ENCODE results near the gene UBR4.

UBR4 gene

DNA sequence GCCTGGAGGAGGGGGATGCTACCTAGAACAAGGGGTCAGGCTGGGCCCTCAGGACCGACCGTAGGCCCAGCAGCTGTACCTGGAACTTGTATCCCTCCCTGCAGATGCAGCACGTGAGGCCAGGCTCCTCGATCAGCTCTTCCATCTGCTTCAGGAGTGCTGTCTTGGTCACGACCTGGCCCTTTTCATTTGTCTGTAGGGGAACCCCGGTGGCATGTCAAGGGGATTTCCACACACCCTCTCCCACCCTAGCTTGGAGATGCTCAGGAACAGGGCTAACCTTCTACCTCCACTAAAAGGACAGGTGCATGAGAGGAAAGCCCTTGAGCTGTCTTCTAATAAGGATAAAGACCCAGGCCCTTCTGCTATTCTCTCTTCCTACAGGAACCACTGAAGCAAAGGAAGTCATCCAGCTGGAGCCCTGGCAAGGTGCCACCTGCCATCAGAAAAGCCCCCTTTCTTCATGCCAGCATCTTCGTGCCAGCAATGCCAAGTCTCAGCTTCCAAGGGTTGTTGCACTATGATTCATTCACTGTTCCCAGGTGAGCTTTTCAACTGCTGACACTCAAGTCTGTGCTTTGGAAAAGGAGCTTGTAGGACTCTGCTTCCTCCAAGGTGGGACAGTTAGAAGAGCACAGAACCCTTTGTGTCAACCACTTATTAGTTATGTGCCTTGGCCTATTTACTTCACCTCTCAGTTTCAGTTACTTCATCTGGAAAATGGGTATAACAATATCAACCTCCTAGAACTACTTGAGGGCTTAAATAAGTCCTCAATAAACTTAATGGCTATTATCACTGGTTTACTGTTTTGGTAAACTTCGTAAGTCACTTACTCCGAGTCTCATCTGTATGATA lies 122.1 kb downstream of the UBR4 start:
- no peak for DNase-seq

DNA sequence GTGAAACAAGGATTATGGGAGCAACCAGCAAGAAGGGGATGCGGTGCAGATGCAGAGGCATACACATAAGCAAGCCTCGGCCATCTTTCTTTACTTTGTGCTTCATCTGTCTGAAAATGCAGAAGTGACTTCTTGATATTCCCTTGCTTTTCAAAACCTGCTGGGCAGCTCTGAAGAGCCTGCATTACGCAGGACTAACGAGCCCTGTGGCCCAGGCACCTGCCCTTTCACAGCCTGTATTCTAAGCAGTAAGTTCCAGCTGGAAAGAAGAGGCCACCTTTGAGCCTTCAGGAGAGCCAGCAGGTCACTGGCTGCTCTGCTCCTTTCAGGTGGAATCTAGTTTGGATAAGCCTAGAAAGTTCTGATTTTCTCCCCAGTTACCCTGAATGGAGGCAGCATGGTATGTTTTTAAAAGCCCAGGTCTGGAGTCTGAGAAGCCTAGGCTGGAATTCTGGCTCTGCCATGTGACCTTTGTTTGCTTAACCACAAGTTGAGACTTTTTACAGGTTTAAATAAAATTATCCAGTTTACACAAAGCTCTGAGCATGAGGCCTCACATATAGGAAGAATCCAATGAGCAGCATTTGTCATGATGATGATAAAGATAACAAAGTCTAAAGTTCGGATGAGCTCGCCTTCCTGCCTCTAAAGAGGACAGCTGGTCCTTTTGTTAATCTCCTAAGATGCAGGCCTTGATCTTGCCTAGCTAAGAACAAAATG lies 122.9 kb downstream of the UBR4 start:
- no peak for DNase-seq

DNA sequence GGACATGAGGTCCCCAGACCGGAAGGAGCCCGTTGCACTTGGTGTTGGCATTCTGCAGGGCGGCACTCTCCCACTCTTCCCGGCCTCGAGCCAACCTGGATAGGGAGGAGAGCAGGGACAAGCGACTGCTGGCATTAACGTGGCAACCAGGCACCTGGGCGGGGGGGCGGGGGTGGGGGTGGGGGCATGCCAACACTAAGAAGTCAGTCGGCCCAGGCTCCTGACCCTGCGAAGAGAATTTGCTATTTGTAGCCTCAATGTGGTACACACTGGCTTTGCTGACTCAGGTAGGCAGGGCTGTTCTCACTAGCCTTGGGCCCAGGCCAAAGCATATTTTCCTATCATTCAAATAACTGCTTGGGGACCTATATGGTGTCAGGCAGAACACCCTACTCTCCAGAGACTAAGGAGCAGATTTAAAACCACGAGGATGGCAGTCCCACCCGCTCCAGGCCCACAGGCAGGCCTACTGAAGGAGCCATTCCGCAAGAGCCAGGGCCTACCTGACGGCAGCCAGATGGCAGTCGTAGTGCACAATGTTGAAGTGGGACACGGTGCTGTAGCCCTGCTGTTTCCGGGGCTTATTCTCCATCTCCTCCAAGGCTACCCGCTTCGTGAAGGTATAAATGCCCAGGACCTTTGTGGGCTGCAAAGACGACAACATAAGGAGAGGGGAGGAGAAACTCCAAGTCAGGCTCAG lies 123.7 kb downstream of the UBR4 start:
- no peak for DNase-seq

DNA sequence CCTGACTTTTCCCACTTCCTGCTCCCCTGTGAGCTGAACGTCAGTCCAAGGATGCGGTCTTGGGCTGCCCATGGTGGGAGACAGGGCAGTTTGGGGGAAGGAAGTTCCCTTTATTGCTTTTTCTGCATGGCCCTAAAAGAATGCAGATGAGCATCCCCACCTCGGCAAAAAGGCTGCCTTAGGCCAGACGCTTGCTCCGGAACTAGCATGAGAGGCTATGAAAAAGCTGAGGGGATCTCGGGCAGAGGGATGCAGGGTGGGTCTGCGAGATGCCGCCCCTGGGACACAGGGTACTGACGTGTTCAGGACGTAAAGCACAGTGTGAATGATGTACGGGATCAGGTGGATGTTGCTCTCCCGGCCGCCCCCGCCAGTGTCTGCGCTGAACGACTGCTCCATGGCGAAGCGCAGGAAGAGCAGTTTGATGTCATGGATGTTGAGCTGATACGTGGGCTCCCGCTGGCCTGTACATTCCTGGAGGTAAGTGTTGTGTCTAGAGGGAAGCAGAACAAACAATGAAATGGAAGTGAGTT lies 125.8 kb downstream of the UBR4 start:
- no peak for DNase-seq

DNA sequence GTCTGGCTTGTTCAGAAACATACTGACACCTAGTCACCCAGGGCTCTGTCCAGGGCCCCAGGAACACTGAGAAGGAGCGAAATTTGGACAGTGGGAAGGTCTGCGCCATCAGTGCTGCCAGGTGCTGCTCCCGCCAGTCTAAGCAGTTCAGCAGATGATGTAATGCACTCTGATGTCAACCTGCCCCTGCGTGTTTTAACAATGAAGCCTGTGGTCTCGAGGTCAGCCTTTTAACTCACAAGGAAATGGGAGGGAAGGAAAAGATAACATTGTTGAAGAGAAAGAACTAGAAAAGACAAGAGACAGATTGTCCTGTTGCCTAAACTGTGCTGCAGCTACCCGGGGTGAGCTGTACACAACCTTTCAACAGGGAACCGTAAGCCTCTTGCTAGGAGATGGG lies 127.0 kb downstream of the UBR4 start:
- DNase-seq: no peak

DNA sequence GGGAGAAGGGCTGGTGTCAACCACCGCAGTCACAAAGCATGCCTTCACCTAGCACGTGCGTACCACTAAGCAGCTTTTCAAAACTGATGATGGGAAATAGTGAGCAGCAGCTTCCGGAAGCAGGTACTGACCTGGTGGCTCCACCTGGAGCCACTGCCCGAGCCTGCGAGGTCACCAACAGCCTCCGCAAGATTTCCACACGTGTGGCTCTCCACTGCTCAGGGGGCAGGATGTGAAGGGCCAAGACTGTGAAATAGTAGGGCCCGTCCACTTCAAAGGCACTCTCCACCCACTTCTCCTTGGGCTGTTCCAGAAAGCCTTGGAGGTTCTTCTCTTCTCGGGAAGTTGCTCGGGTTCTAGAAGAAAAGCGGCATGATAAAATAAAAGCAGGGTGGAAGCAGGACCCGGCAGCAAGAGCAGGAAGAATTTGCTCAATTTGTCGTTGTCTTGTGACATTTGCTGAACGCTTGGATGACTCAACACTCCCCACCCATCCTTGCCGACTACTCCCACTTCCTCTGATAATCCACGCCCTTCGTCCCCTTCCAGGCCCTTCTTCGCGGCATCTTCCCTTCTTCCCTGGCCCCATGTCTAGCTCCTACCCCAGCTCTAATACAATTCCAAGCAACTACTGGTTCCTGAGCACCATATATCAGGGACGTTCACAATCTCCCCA lies 128.7 kb downstream of the UBR4 start:
- DNase-seq: no peak

DNA sequence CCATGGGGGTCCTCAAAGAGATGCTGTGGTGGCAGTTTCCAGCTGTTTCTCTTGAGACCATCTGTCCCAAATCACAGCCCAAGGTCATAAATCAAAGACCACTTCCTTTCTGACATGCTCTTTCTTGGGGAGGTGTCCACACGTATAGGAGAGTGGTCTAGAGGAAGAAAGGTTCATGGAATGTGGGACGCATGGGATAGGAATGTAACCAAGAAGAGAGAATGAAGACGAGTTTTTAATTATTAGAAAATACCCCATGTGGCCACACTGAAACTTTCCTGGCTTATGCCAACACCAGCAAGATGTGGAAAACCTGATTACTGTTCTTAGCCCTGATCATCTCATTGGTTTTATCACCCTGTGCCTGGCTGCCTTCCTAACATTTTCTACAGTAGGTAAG lies 129.3 kb downstream of the UBR4 start:
- no peak for DNase-seq

DNA sequence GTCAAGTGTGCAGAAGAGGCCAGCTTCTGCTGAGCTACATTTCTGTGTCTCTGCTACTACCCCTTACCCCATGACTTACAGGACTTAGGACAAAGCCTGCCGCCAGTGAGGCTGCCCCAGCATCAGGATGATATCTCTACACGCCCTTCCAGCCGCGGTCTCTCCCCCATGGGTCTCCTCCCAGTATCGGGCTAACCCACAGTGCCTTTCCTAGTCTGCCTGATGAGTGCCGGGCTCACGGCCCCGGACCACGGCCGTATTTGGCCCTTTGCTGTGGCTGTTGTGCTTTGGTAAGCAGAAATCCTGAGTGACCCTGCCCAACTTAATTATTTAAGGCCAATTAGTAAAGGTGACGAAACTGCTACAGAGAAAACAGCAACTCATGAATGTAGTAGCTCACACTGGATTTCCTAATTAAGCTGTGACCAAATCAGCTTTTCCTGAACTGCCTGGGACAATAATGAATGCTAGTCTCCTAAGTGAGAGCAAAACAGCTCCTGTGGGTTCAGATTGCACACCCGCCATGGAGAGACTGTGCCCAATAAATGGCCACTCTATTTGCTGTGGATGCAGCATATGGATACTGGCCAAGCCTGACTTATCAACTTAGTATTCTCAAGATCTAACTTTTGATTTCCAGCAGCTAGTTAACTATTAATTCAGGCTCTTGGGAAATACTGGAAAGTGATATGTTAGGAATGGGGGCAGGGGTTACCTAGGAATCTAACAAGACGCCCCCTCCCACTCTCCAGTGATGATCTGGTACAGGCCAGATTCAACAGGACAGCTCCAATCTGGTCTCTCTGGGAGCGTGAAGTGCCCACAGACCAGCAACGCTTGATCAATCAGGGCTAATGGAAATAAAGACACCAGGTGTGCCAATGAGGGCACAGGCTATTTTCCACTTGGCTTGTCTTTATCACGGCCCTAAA lies 130.3 kb downstream of the UBR4 start:
- no peak for DNase-seq

DNA sequence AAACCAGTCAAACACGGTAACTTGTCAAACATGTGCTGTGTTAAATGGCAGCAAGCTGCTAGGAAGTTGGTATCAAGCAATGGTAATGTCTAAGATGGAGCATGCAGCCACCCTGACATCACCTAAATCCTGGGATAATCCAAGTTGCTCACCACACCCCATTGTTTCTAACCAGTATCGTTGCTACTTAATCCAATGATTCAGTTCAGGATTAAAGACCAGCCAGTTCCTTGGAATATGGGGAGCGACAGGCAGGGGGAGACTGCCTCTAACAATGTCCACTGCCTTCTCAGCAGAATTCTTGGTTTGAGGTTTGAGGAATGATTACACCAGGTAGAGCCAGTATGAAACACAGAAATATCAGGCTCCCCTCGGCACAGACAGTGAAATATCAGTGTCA lies 131.5 kb downstream of the UBR4 start:
- DNase-seq: no peak

DNA sequence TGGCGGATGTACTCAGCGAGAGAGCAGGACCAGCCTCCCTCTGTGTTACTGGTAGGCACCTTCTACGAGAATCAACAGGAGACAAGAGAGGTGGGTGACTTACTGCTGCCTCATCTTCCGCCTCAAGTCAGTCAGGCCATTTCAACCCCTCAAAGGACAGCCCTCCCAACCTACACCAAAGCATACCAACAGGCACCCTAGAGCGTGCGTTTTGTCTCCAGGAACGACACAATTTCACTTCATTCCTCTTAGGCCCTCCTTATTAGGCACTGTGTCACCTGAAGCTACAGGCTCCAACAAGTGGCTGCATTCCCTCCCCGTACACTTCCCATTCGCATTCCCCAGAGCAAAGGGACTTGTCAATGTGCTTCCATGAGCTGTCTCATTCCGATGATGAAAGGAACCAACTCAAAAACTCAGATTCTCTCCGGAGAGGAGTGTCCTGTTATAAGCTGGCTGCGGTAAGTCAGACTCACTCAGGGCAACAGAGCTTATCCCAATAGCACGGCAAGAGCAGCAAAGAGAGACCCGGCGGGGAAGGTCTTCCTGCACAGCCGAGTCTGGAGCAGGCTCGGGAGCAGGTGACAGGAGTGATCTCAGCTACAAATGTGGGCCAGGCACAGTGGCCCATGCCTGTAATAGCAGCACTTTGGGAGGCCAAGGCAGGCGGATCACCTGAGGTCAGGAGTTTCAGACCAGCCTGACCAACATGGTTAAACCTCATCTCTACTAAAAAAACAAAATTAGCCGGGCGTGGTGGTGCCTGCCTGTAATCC lies 133.0 kb downstream of the UBR4 start:
- no peak for DNase-seq

DNA sequence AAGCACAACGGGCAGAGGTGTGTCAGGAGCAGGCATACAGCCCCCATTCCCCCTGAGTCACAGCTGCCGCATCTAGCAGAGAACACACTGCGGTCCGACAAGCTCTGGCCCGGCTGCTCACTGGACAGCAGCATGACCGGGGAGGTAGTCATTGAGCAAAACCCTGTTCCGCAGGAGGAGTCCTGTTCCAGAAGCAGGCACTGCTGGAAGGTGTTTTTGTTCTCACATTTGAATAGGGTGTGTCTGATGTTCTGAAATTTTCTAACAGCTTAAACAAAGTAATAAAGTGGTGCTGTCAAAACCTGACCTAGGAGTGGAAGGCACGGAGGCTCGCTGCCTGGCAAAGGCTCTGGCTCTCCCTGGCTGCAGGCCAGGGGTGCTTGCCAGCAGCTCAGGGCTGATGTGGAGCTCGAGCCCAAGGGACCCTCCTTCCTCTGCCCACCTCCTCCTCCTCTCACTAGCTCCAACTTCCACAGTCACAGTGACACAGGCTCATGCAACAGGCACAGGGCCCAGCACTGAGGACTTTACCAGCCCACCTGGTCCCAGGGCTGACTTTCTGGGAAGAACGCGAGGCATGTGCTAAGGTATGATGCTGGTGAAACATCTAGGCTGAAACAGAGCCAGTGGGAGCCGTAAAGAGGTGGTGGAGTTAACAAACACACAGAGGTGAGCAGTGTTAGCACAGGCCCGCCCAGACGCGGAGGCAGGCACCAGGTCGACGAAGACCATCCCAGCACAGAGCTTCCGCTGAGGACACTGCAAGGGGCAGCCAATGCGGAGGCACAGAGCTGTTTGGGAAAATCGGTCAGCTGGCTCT lies 135.0 kb downstream of the UBR4 start:
- no peak for DNase-seq

DNA sequence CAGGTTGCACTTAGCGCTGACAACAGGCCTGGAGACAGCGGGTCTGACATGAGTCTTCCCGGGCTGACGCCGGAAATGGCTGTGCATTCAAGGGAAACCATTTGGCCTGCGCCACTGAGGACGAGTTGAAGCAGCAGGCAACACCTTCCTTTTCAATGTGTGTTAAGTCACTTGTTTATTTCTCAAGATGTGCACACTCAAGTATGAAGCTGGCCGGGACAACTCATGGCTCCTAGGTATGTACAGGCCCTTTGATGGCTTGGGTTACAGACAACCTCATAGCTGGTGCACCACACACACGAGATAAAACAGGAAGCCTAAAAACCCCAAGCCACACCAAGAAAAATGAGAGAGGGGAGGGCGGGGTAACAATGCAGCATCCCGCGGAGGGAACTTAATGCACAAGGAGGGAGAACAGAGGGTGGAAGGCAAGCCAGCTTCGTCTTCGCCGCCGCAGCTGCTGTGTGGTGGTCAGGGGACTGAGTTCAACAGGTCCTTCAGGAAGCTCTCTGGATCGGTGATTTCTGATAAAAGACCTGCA lies 135.6 kb downstream of the UBR4 start:
- peak; percentile 51 to 59 for DNase-seq

DNA sequence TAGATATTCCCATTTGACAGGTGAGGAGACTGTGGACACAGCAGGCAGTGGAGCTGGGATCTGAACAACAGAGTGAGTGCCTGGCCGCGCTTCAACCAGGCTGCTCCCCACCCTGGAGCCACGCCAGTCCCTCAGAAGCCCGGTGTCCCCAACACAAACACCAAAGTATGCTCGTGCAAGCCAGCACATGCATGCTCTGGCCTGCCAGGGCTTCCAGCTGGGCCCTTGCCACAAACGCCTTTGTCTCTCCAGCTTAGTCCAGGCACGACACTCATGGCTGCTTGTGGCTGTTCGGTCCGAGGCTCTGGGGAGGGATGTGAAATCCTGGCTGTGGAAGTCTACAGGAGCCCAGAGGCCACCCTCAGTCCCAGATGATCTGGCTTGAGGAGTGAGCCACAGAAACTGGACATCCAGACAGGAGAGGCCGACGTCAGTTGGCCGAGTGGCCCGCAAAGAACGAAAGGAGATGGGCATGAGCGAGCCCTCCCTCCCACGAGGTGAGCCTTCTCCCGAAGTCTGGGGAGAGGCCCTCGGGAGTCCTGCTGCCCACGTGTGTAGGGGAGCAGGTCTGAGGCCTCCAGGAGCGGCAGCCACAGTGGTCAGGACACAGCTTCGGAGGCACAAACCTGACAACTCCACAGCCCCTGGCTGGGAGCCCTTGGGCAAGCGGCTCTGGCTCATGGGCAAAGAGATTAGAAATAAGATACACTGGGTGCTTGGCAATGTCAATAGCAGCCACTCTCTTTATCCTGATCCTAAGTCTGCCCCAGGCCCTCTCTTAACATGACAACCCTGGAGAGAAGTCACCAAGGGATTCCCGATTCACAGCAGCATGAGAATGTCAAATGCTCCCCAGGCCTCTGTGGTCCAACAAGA lies 136.5 kb downstream of the UBR4 start:
- DNase-seq: no peak

DNA sequence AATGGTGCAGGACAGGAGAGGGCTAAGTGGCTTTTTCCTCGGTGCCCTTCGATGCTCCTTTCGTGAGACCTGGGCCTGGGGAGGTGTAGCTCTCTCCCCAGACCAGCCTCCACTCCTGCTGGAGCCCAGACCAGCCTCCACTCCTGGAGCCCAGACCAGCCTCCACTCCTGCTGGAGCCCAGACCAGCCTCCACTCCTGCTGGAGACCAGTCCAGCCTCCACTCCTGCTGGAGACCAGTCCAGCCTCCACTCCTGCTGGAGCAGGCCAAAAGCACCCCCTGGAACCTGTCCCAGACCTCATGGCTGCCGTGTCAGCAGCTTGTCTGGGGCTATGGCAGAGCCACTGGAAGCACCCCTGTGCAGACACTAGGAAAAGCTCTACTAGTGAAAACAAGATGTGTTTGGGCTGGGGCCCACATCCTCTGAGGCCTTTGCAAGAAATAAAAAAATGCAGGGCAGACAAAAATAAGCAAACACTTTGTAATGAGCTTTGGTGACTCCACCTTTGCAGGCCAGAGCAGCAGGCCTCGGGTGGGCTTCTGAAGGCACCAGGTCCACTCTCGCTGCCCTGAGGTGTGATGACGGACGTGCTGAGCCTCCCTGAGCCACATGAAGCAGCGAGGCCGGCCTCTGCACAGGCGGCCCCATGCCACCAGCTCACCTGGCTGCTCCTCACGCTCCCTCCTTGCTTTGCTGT lies 137.6 kb downstream of the UBR4 start:
- no peak for DNase-seq

DNA sequence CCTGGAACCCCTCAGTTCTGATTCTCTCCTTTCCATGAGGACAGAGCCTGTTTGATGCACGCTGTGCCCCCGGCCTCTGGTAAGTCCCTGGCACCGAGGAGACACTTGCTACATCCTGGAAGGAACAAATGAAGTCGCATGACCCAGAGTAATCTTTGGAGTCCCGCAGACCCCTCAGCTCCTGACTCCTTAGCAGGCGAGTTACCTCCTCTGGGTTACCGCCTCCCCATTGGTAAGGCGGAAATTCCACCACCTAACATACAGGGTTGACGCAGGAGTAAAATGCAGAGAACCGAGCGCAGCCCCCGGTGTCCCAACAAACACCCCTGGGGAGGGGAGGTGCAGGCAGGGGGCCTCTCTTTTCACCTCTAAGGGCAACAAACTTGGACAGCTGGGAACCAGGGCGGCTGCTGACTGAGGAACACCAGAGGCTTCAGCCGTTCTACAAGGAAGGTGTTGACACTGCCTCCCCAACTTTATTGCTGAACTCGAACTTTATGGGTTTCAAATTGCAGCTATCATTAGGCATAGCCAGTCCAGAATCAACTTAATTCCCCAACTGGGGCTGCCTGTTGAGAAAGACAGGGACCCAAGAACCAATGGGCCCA lies 138.3 kb downstream of the UBR4 start:
- no peak for DNase-seq

DNA sequence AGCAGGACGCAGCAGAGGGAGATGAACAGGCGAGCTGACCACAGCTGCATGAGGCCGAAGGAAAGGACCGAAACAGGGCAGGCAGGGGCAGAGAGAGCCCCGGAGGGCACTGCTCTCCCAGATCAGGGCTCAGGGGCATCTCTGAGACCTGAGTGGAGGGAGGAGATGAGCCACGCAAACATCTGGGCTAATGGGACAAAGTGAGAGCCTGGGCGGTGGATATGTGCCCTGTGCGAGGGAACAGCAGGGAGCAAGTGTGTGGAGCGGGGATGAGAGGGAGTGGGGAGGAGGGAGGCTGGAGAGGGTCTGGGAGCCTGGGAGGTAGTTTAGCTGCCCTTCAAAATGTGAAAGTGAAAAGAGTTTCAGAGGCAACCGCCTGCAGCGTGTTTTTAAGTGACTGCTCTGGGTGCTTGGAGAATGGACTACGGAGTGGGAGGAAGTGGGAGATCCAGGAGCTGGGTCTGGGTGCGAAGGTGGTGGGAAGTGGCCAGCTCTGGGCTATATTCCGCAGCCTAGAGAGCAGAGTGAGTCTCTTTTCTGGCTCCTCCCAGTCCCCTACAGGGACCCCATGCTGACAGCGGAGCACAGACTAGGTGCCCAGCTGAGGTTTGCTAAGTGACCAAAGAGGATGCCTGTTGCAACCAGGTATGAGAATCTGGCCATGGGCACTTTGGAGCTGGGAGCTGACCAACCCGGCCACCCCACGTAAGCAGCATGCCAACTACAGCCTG lies 139.0 kb downstream of the UBR4 start:
- no peak for DNase-seq

DNA sequence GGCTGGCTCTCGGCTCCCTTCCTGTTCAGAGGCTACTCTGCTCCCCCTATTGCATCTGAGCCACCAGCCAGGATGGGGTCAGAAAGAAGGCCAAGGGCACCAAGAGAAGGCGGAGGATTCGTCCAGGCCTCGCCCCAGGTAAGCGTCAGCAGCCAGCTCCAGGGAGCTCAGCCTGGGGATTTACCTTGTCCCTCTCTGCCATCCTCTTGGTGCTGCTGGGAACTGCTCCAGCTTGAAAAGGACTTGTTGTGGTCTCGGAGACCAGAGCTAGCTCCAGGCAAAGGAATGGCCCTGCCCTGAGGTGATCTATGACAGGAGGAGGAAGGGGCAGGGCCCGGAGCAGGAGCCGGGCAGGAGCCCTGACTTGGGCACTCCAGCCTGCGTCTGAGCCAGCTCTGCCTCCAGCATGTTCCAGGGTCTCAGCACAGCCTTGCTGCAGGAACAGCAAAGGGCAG lies 139.8 kb downstream of the UBR4 start:
- no peak for DNase-seq

Data from activated T-cell treated with anti-CD3 and anti-CD28 coated beads, Interleukin-2, amount 50 U/mL, for 48 hours (primary cell).